PC-9 (cell line): ENCODE results near the gene CXXC5. TPM values are rescaled to one million over a fixed set of nuclear protein-coding genes. Genes with fewer than 3 reads are reported as not detected.

Source experiments
- BruUV-seq: library from RNA; stranded (reverse); fragments of 400-500 nt; replicated peaks from 2 replicates; lab custom pipeline; 2021; lab: Mats Ljungman, UMichigan
- CTCF ChIA-PET: fragments of 300-600 bp; sonication (Branson Sonifier 250); formaldehyde crosslinking; loops from one replicate; lab custom pipeline; 2022; ENCODE audit warnings: antibody characterized with exemption; lab: Charles Lee
- POLR2A ChIA-PET: fragments of 300-600 bp; sonication (Branson Sonifier 250); formaldehyde crosslinking; loops from one replicate; lab custom pipeline; 2022; ENCODE audit warnings: antibody characterized with exemption; ENCODE audit not compliant: unreplicated experiment; lab: Charles Lee
- DNase-seq, 2 experiments: peaks; one replicate each; pipeline versions ENCODE4 v3.0.0 to v3.0.0-alpha.2; 2015 to 2022; ENCODE audit warnings: mixed read lengths in 1 of 2
- H2AFZ ChIP-seq: fragments of 200-600 bp; sonication (generic); 2 replicates; pipeline ENCODE4 v1.8.1; 2017; ENCODE audit warnings: antibody characterized with exemption
- H3F3A ChIP-seq: fragments of 200-600 bp; sonication (generic); 2 replicates; pipeline ENCODE4 v1.8.1; 2017; ENCODE audit warnings: antibody characterized with exemption, mild to moderate bottlenecking, low read depth; ENCODE audit not compliant: insufficient read depth
- H3K27ac ChIP-seq: fragments of 200-600 bp; sonication (generic); 2 replicates; pipeline ENCODE4 v1.6.1; 2016; ENCODE audit warnings: mixed run types
- H3K27me3 ChIP-seq: fragments of 200-600 bp; sonication (generic); 2 replicates; pipeline ENCODE4 v1.6.1; 2016; ENCODE audit warnings: low read depth, mixed run types; ENCODE audit not compliant: insufficient read depth
- H3K36me3 ChIP-seq: fragments of 200-600 bp; sonication (generic); 2 replicates; pipeline ENCODE4 v1.6.1; 2016; ENCODE audit warnings: low read depth, mixed run types
- H3K4me1 ChIP-seq: fragments of 200-600 bp; sonication (generic); replicated peaks from 2 replicates; pipeline ENCODE4 v1.6.1; 2016; ENCODE audit warnings: mixed run types; ENCODE audit not compliant: insufficient read depth
- H3K4me2 ChIP-seq: fragments of 200-600 bp; sonication (generic); 2 replicates; pipeline ENCODE4 v1.6.1; 2017; ENCODE audit warnings: mixed run types
- H3K4me3 ChIP-seq: fragments of 200-600 bp; sonication (generic); 2 replicates; pipeline ENCODE4 v1.6.1; 2016; ENCODE audit warnings: mixed run types
- H3K79me2 ChIP-seq: fragments of 200-600 bp; sonication (generic); 2 replicates; pipeline ENCODE4 v1.6.1; 2017; ENCODE audit warnings: low read depth, mixed run types
- H3K9me2 ChIP-seq: fragments of 200-600 bp; sonication (generic); 2 replicates; pipeline ENCODE4 v1.8.1; 2017; ENCODE audit warnings: mild to moderate bottlenecking; ENCODE audit not compliant: insufficient read depth
- H3K9me3 ChIP-seq: fragments of 200-600 bp; sonication (generic); 2 replicates; pipeline ENCODE4 v1.8.1; 2016; ENCODE audit warnings: low read depth; ENCODE audit not compliant: insufficient read depth
- H4K20me1 ChIP-seq: fragments of 200-600 bp; sonication (generic); 2 replicates; pipeline ENCODE4 v1.8.1; 2017; ENCODE audit not compliant: insufficient read depth
- CTCF ChIP-seq: fragments of 200-600 bp; sonication (generic); conservative IDR thresholded peaks from 2 replicates; pipeline ENCODE4 v1.6.1; 2017; ENCODE audit warnings: mixed run types, antibody characterized with exemption, mild to moderate bottlenecking, moderate library complexity
- EZH2 ChIP-seq: fragments of 200-600 bp; sonication (generic); IDR thresholded peaks from 2 replicates; pipeline ENCODE4 v1.8.0; 2017; ENCODE audit warnings: antibody characterized with exemption, low read depth
- intact Hi-C: fragments of 100-400 bp; cut with micrococcal nuclease; formaldehyde crosslinking; loops from one replicate; pipeline ENCODE4 v1.10.0; 2022; ENCODE audit not compliant: unreplicated experiment
- total RNA-seq: library from RNA; stranded (reverse); gene quantifications from 2 replicates; pipeline ENCODE4 v1.2.3, GENCODE V29; 2021

The CXXC5 gene
- total RNA-seq, 1 experiment from 2014 or later = 59.9 TPM

GRCh38 chr5:139702548-139702947 is 54.4 kb downstream of the CXXC5 start:
- H3K27ac ChIP-seq = no peak overlapping the region
- H3K27me3 ChIP-seq = peaks cover 8% of the 10 kb centered on the region; the same call in 1 of the 2 replicates
- H3K9me3 ChIP-seq = no peaks in the 10 kb centered on the region
- intact Hi-C loops = no loop called here
- no peaks in the 10 kb centered on the region for H3K79me2 ChIP-seq
- H3K4me1 ChIP-seq = 0 out of 2 replicates have a peak, but pooled peaks cover 2% of the 10 kb centered on the region
- POLR2A ChIA-PET = no interaction called here
- BruUV-seq = no TSS peak
- no peaks in the 10 kb centered on the region for H3F3A ChIP-seq
- H3K9me2 ChIP-seq = no peaks in the 10 kb centered on the region
- no peak overlapping the region for H2AFZ ChIP-seq
- no peak overlapping the region for H3K4me3 ChIP-seq
- no peak overlapping the region for H3K4me2 ChIP-seq
- H3K36me3 ChIP-seq = no peaks in the 10 kb centered on the region
- CTCF ChIA-PET = no interaction called here
- no peak for DNase-seq
- no peak for TF ChIP-seq CTCF
- H4K20me1 ChIP-seq = no peaks in the 10 kb centered on the region

DNA sequence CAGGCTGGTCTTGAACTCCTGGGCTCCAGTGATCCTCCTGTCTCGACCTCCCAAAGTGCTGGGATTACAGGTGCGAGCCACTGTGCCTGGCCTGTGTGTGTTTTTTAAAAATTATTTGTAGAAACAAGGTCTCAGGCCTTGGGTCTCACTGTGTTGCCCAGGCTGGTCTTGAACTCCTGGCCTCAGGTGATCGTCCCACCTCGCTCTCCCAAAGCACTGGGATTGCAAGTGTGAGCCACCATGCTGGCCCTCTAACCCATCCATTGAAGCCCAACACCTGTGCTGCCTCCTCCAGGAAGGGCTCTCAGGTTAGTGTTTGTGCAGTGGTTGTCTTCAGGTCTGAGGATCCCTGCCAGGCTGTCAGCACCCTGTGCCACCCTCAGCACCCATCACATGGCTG is 56.6 kb downstream of the CXXC5 start:
- no peak for DNase-seq
- H4K20me1 ChIP-seq = no peaks in the 10 kb centered on the region
- H3K9me3 ChIP-seq = no peaks in the 10 kb centered on the region
- ChIA-PET POLR2A (no interaction called here), CTCF (no interaction called here)
- no peak overlapping the region for H2AFZ ChIP-seq
- H3K36me3 ChIP-seq = no peaks in the 10 kb centered on the region
- no peak overlapping the region for H3K27ac ChIP-seq
- no peak overlapping the region for H3K4me3 ChIP-seq
- no TSS peak for BruUV-seq
- no peaks in the 10 kb centered on the region for H3K27me3 ChIP-seq
- H3F3A ChIP-seq = peaks cover 7% of the 10 kb centered on the region; the same call in 1 of the 2 replicates
- no peak overlapping the region for H3K4me2 ChIP-seq
- TF ChIP-seq EZH2 (no peak), CTCF (no peak)
- no peaks in the 10 kb centered on the region for H3K79me2 ChIP-seq
- H3K9me2 ChIP-seq = no peaks in the 10 kb centered on the region
- intact Hi-C loops = no loop called here
- H3K4me1 ChIP-seq = peaks cover 5% of the 10 kb centered on the region

- no peak for DNase-seq
- no peaks in the 10 kb centered on the region for H3K9me3 ChIP-seq
- H4K20me1 ChIP-seq = no peaks in the 10 kb centered on the region
- no peak overlapping the region for H3K4me2 ChIP-seq
- ChIA-PET POLR2A (no interaction called here), CTCF (no interaction called here)
- intact Hi-C loops = no loop called here
- no peaks in the 10 kb centered on the region for H3K9me2 ChIP-seq
- H3K27me3 ChIP-seq = peaks cover 2% of the 10 kb centered on the region
- H3K4me3 ChIP-seq = no peak overlapping the region
- TF ChIP-seq EZH2 = no peak
- TF ChIP-seq CTCF = no peak
- H2AFZ ChIP-seq = no peak overlapping the region
- peaks cover 5% of the 10 kb centered on the region for H3K4me1 ChIP-seq
- BruUV-seq = no TSS peak
- no peaks in the 10 kb centered on the region for H3K79me2 ChIP-seq
- peaks cover 7% of the 10 kb centered on the region; the same call in 1 of the 2 replicates for H3F3A ChIP-seq
- no peak overlapping the region for H3K27ac ChIP-seq
- H3K36me3 ChIP-seq = no peaks in the 10 kb centered on the region
These were observed 57.0 kb downstream of the CXXC5 start for GRCh38 chr5:139705191-139705590.
